GM18526 (cell line): ENCODE measurements around the gene MED1.

ENCODE experiments used
- POLR2A ChIP-seq: IDR thresholded peaks from 3 replicates; pipeline ENCODE4 v1.6.1; 2011; ENCODE audit not compliant: insufficient read length; ENCODE audit errors: extremely low read depth

MED1 gene

DNA sequence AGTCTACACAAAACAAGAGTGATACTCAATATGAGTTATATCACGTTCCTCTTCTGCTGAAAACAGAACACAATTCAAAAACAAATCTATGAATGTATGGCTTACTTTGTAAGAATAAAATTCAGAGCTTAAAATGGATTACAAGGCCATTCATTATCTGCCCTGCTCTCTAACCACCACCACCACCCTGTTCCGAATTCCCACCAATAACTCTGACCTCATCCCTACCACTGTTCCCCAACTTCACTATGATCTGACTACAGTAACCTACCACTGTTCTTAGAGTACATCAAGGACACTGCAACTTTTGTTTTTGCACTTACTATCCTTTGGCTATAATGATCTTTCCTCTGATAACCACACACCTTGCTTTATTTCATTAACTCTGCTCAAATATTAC is 70.9 kb downstream of the MED1 start:
- no peak for TF ChIP-seq POLR2A

- no peak for TF ChIP-seq POLR2A
Observed at GRCh38 chr17:39376434-39376833, 74.6 kb downstream of the MED1 start.

DNA sequence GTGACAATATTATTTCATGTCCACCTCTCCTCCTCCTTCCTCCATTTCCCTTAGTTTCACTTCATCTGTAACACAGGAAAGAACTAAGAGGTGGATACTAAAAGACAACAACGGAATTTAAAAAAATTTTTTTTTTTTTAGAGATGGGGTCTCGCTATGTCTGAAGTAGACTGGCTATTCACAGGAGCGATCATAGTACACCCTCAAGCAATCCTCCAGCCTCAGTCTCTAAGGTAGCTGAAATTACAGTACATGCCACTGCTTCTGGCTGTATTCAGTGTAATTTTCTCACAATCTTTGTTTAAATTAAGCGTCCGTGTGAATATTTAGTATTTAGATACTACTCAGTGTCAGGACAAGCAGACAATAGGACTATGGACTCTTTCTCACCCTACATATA is 85.2 kb downstream of the MED1 start:
- TF ChIP-seq POLR2A, result no peak

- TF ChIP-seq POLR2A, result no peak
Observed at GRCh38 chr17:39365242-39365641, 85.8 kb downstream of the MED1 start.

DNA sequence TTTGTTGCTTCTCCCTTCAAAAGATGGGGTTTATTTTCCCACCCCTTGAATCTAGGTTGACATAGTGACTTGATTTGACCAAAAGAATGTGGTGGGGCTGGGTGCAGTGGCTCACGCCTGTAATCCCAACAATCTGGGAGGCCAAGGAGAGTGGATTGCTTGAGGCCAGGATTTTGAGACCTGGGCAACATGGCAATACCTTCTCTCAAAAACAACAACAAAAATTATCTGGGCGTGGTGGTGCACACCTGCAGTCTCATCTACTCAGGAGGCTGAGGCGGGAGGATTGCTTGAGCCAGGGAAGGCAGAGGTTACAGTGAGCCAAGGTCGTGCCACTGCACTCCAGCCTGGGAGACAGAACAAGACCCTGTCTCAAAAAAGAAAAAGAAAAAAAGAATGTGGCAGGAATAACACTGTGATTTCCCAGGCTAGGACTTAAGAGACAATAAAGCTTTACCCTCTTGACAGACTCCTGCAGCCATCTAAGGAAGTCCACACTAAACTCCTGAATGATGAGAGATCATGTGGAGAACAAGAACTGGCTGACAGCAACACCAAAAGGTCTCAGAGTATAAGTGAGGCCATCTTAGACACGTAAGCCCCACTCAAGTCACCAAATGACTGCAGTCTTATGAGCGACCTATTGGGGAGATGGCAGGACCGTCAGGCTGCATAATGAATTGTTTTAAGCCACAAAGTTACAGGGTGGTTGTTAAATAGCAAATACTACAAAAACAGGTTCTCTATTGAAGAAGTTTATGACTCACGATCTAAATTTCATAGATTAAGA is 86.6 kb downstream of the MED1 start:
- TF ChIP-seq POLR2A, result no peak

DNA sequence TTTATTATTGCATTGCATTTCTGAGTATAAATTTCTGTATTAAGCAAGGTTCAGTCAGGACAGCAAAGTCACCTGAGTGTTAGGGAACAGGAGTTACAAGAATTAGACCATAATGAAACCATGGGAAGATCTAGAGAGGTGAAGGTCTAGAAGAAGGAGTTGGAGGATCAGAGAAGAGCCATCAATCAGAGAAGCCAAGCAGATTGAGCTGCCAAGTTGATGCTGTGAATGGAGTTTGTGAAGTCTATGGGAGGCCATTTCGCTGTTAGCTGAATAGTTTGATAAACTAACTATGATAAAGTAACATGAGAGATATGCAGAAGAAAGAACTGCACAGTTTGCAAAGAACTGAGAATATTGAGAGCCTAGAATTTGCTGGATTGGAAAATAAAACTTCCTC is 90.0 kb downstream of the MED1 start:
- no peak for TF ChIP-seq POLR2A

GRCh38 chr17:39360537-39360936 is 90.5 kb downstream of the MED1 start:
- TF ChIP-seq POLR2A, result no peak

GRCh38 chr17:39359994-39360393 is 91.1 kb downstream of the MED1 start:
- no peak for TF ChIP-seq POLR2A

GRCh38 chr17:39357986-39358385 is 93.1 kb downstream of the MED1 start:
- no peak for TF ChIP-seq POLR2A

- TF ChIP-seq POLR2A, result no peak
Observed at GRCh38 chr17:39357488-39357887, 93.6 kb downstream of the MED1 start.
